ENCODE results near the gene SERTAD1.

The SERTAD1 gene

DNA sequence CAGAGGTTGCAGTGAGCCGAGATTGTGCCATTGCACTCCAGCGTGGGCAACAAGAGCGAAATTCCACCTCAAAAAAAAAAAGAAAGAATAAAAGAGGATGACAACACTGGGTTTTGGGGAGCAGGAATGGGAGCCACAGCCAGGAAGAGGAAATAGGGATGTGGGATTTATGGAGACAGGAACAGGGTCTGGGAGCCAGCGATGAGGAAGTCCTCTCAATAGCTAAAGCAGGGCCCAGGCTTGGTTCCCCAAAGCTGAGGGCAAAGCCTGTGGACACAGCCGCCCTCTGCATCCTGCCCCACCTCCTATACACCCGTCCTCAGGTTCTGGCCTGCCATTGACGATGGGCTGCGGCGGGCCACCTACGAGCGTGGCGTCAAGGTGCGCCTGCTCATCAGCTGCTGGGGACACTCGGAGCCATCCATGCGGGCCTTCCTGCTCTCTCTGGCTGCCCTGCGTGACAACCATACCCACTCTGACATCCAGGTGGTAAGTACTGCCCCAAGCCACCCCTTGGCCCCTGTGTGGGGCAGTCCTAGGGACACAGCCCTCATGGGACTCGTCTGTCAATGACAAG, 49.4 kb downstream of the SERTAD1 start:
- no peak for DNase-seq (ENCODE audit: low spot score)

DNA sequence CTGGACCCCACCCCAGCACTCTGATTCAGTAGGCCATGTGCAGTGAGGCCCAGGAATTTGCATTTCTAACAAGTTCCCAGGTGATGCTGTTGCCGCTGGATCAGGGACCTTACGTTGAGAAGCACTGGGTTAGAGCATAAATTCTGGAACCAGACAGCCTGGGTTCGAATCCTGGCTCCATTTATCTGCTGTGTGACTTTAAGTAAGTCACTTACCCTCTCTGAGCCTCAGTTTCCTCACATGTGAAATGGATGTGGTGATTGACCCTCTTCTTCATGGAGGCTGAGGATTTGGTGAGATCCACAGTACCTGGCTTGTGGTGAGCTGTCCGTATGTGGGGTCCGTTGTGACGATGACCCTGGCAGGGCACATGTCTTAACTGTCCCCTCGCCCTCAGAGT, 51.7 kb downstream of the SERTAD1 start:
- DNase-seq (ENCODE audit: low spot score), result no peak

DNA sequence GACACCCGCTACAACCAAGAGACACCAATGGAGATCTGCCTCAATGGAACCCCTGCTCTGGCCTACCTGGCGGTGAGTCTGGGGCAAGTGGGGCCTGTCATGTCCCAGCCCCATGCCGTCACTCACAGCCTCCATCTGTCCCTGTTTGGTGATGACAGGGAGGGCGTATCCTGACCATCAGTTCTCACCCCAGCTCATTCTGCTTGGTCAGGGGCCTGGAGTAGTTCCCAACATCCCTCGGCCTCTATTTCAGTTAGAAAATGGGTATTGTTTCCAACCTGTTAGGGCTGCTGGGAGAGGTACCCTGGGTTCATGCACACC, 54.0 kb downstream of the SERTAD1 start:
- no peak for DNase-seq (ENCODE audit: low spot score)

Data from iPS-NIHi11 (cell line).